ENCODE results near the gene ATF7.
A peak's percentile ranks its signal among the peaks of the same experiment; 100 is the strongest.
"Not testable (repeated sequence)": the region's sequence is repeated elsewhere in the genome, so short reads cannot be mapped to it uniquely, and the experiment has no call there.

Gene ATF7

DNA sequence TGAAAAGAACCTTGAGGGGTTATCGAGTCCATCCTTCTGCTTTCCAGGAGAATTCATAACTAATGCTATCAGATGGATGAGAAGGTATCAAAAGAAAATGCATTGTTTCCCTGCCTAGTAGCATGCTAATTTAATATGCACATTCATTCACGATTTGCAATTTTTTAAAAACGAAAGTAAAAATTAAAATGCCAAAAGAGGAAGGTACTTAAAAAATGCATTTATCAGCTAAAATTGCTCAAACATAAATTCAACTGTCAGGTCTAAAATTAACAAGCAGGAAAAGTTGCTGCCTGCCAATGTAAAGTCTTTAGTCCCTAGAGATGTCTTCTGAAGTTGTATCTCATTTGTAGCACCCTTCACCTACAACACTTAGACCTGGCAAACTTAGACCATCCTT lies 7.9 kb downstream of the ATF7 start:
- FAIRE-seq, result peak; percentile 62
- DNase-seq (ENCODE audit: insufficient read length, low spot score), result no peak
- TF ChIP-seq SPI1 (IDR thresholded peaks at IDR 0.05; ENCODE audit: low read depth, low read length), result no peak
- TF ChIP-seq TAF1 (IDR thresholded peaks at IDR 0.05; ENCODE audit: low read depth, low read length), result no peak
- no peak for TF ChIP-seq POLR2AphosphoS5 (IDR thresholded peaks at IDR 0.05; ENCODE audit: low read depth, low read length)
- TF ChIP-seq POU2F2 (IDR thresholded peaks at IDR 0.05; ENCODE audit: low read depth, low read length), result no peak
- TF ChIP-seq PAX5 (IDR thresholded peaks at IDR 0.05; ENCODE audit: insufficient read depth, low read length, severe bottlenecking), result no peak

DNA sequence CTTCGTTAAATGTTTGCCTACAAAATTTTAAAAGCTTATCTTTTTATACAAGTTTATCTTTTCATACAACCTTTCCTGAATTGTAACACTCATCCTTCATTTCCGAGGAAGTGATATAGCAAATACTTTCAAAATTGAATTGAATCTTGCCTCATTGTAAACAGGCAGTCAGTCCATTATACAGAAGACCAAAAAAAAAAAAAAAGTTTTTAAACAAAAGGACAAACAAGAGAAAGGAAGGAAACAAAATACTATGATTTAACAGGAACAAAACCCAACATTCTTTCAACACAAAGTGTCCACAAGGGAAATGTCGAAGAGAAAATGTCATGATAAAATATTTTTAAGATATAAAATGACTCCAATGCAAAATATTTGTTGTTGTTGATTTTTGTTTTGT lies 8.5 kb downstream of the ATF7 start:
- TF ChIP-seq SPI1 (IDR thresholded peaks at IDR 0.05; ENCODE audit: low read depth, low read length) (no peak), TAF1 (IDR thresholded peaks at IDR 0.05; ENCODE audit: low read depth, low read length) (no peak), POLR2A (IDR thresholded peaks at IDR 0.05; ENCODE audit: low read depth, low read length) (no peak), POLR2AphosphoS5 (IDR thresholded peaks at IDR 0.05; ENCODE audit: low read depth, low read length) (no peak), POU2F2 (IDR thresholded peaks at IDR 0.05; ENCODE audit: low read depth, low read length) (no peak), PAX5 (IDR thresholded peaks at IDR 0.05; ENCODE audit: insufficient read depth, low read length, severe bottlenecking) (no peak)
- DNase-seq (ENCODE audit: insufficient read length, low spot score) (no peak), FAIRE-seq (no peak)

GRCh38 chr12:53616950-53617349 lies 9.2 kb downstream of the ATF7 start:
- FAIRE-seq (no peak), DNase-seq (ENCODE audit: insufficient read length, low spot score) (no peak)
- no peak for TF ChIP-seq POLR2A (IDR thresholded peaks at IDR 0.05; ENCODE audit: low read depth, low read length)
- no peak for TF ChIP-seq TAF1 (IDR thresholded peaks at IDR 0.05; ENCODE audit: low read depth, low read length)
- no peak for TF ChIP-seq POU2F2 (IDR thresholded peaks at IDR 0.05; ENCODE audit: low read depth, low read length)
- no peak for TF ChIP-seq PAX5 (IDR thresholded peaks at IDR 0.05; ENCODE audit: insufficient read depth, low read length, severe bottlenecking)
- no peak for TF ChIP-seq SPI1 (IDR thresholded peaks at IDR 0.05; ENCODE audit: low read depth, low read length)
- TF ChIP-seq POLR2AphosphoS5 (IDR thresholded peaks at IDR 0.05; ENCODE audit: low read depth, low read length), result no peak

GRCh38 chr12:53613821-53614220 lies 12.4 kb downstream of the ATF7 start:
- FAIRE-seq (no peak), DNase-seq (ENCODE audit: insufficient read length, low spot score) (no peak)
- TF ChIP-seq POLR2AphosphoS5 (IDR thresholded peaks at IDR 0.05; ENCODE audit: low read depth, low read length), result no peak
- no peak for TF ChIP-seq POLR2A (IDR thresholded peaks at IDR 0.05; ENCODE audit: low read depth, low read length)
- TF ChIP-seq PAX5 (IDR thresholded peaks at IDR 0.05; ENCODE audit: insufficient read depth, low read length, severe bottlenecking), result no peak
- no peak for TF ChIP-seq TAF1 (IDR thresholded peaks at IDR 0.05; ENCODE audit: low read depth, low read length)
- TF ChIP-seq SPI1 (IDR thresholded peaks at IDR 0.05; ENCODE audit: low read depth, low read length), result no peak
- no peak for TF ChIP-seq POU2F2 (IDR thresholded peaks at IDR 0.05; ENCODE audit: low read depth, low read length)

- TF ChIP-seq SPI1 (IDR thresholded peaks at IDR 0.05; ENCODE audit: low read depth, low read length), result no peak
- TF ChIP-seq POLR2AphosphoS5 (IDR thresholded peaks at IDR 0.05; ENCODE audit: low read depth, low read length), result no peak
- no peak for TF ChIP-seq POLR2A (IDR thresholded peaks at IDR 0.05; ENCODE audit: low read depth, low read length)
- no peak for TF ChIP-seq PAX5 (IDR thresholded peaks at IDR 0.05; ENCODE audit: insufficient read depth, low read length, severe bottlenecking)
- no peak for TF ChIP-seq POU2F2 (IDR thresholded peaks at IDR 0.05; ENCODE audit: low read depth, low read length)
- no peak for TF ChIP-seq TAF1 (IDR thresholded peaks at IDR 0.05; ENCODE audit: low read depth, low read length)
- DNase-seq (ENCODE audit: insufficient read length, low spot score) (no peak), FAIRE-seq (no peak)
Measured at GRCh38 chr12:53612978-53613377, 13.2 kb downstream of the ATF7 start.

GRCh38 chr12:53611304-53611703 lies 14.9 kb downstream of the ATF7 start:
- FAIRE-seq, result no peak
- no peak for TF ChIP-seq POLR2AphosphoS5 (IDR thresholded peaks at IDR 0.05; ENCODE audit: low read depth, low read length)
- TF ChIP-seq SPI1 (IDR thresholded peaks at IDR 0.05; ENCODE audit: low read depth, low read length), result no peak

DNA sequence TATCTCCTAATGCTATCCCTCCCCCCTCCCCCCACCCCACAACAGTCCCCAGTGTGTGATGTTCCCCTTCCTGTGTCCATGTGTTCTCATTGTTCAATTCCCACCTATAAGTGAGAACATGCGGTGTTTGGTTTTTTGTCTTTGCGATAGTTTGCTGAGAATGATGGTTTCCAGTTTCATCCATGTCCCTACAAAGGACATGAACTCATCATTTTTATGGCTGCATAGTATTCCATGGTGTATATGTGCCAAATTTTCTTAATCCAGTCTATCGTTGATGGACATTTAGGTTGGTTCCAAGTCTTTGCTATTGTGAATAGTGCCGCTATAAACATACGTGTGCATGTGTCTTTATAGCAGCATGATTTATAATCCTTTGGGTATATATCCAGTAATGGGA lies 19.5 kb downstream of the ATF7 start:
- DNase-seq (ENCODE audit: insufficient read length, low spot score); FAIRE-seq: not testable (repeated sequence)

More at GRCh38 chr12:53611304-53611703, 14.9 kb downstream of the ATF7 start:
- no peak for DNase-seq (ENCODE audit: insufficient read length, low spot score)

- TF ChIP-seq PAX5 (IDR thresholded peaks at IDR 0.05; ENCODE audit: insufficient read depth, low read length, severe bottlenecking), result no peak
- TF ChIP-seq POLR2A (IDR thresholded peaks at IDR 0.05; ENCODE audit: low read depth, low read length), result no peak
- no peak for TF ChIP-seq POU2F2 (IDR thresholded peaks at IDR 0.05; ENCODE audit: low read depth, low read length)
- no peak for TF ChIP-seq SPI1 (IDR thresholded peaks at IDR 0.05; ENCODE audit: low read depth, low read length)
- TF ChIP-seq POLR2AphosphoS5 (IDR thresholded peaks at IDR 0.05; ENCODE audit: low read depth, low read length), result no peak
- TF ChIP-seq TAF1 (IDR thresholded peaks at IDR 0.05; ENCODE audit: low read depth, low read length), result no peak
- DNase-seq (ENCODE audit: insufficient read length, low spot score) (no peak), FAIRE-seq (no peak)
Measured at GRCh38 chr12:53604581-53604980, 21.6 kb downstream of the ATF7 start.

DNA sequence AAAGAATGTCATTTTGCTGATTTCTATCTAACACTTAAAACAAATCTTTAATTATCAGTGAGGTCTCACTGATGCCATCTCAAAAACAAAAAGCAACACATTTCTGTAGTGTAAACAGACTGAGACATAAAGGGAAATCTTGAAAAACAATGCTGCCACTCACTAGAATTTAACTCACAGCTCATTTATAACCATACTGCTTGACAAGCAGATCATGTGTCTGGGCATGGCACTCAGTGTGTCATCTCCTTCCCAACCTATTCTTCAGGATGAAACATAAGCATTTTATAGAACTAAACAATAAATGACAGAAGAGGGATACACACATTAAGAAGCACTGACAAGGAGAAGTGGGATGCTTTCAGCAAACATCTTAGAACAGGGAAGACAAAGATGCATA lies 22.4 kb downstream of the ATF7 start:
- FAIRE-seq (peak; percentile 74), DNase-seq (ENCODE audit: insufficient read length, low spot score) (no peak)
- TF ChIP-seq POU2F2 (IDR thresholded peaks at IDR 0.05; ENCODE audit: low read depth, low read length) (no peak), POLR2AphosphoS5 (IDR thresholded peaks at IDR 0.05; ENCODE audit: low read depth, low read length) (no peak), SPI1 (IDR thresholded peaks at IDR 0.05; ENCODE audit: low read depth, low read length) (no peak)

- DNase-seq (ENCODE audit: insufficient read length, low spot score) (no peak), FAIRE-seq (no peak)
- TF ChIP-seq PAX5 (IDR thresholded peaks at IDR 0.05; ENCODE audit: insufficient read depth, low read length, severe bottlenecking) (no peak), POLR2AphosphoS5 (IDR thresholded peaks at IDR 0.05; ENCODE audit: low read depth, low read length) (no peak), POLR2A (IDR thresholded peaks at IDR 0.05; ENCODE audit: low read depth, low read length) (no peak), TAF1 (IDR thresholded peaks at IDR 0.05; ENCODE audit: low read depth, low read length) (no peak), POU2F2 (IDR thresholded peaks at IDR 0.05; ENCODE audit: low read depth, low read length) (no peak), SPI1 (IDR thresholded peaks at IDR 0.05; ENCODE audit: low read depth, low read length) (no peak)
Measured at GRCh38 chr12:53603196-53603595, 23.0 kb downstream of the ATF7 start.
